ENCODE data around the gene LRRC36.

LRRC36 gene

DNA sequence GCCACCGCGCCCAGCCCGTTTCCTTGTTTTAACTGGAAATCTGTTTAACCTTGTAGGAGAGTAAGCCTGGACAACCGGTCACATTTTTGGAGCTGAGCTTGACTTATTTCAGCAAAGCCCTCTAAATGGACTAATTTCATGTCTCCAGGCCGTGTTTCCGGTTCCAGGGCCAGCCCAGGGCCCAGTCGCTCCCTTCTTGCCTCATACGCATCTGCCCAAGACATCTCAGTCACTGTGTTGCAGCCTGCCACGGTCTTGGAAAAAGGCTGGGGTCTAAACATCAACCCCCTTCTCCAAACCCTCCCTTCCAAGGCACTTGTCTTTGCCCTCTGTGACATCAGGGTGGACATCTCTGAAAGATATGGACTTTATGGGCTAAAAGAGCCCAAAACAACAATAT, 28.3 kb upstream of the LRRC36 start:
- Histone ChIP-seq H3K9ac (ENCODE audit: low read length) (no peak overlapping the region), H3K27ac (ENCODE audit: low read depth, low read length) (no peak overlapping the region), H2AFZ (ENCODE audit: low read depth, low read length, severe bottlenecking) (no peak overlapping the region), H3K4me2 (ENCODE audit: low read depth, low read length, poor library complexity, severe bottlenecking) (no peak overlapping the region), H3F3A (ENCODE audit: insufficient read depth) (no peaks in the 10 kb centered on the region), H3K79me2 (ENCODE audit: insufficient read depth, low read length) (no peaks in the 10 kb centered on the region), H3K9me2 (replicated peaks; ENCODE audit: insufficient read depth, low read length) (no peaks in the 10 kb centered on the region), H3K4me3 (ENCODE audit: insufficient read depth, low read length, poor library complexity, severe bottlenecking) (no peak overlapping the region), H3K27me3 (ENCODE audit: low read length) (no peaks in the 10 kb centered on the region), H3K9me3 (ENCODE audit: insufficient read depth, low read length) (no peaks in the 10 kb centered on the region), H4K20me1 (ENCODE audit: low read depth, low read length) (no peaks in the 10 kb centered on the region), H3K36me3 (ENCODE audit: low read length) (no peaks in the 10 kb centered on the region)
- TF ChIP-seq, protein P1, sequence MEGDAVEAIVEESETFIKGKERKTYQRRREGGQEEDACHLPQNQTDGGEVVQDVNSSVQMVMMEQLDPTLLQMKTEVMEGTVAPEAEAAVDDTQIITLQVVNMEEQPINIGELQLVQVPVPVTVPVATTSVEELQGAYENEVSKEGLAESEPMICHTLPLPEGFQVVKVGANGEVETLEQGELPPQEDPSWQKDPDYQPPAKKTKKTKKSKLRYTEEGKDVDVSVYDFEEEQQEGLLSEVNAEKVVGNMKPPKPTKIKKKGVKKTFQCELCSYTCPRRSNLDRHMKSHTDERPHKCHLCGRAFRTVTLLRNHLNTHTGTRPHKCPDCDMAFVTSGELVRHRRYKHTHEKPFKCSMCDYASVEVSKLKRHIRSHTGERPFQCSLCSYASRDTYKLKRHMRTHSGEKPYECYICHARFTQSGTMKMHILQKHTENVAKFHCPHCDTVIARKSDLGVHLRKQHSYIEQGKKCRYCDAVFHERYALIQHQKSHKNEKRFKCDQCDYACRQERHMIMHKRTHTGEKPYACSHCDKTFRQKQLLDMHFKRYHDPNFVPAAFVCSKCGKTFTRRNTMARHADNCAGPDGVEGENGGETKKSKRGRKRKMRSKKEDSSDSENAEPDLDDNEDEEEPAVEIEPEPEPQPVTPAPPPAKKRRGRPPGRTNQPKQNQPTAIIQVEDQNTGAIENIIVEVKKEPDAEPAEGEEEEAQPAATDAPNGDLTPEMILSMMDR (IDR thresholded peaks at IDR 0.05; ENCODE audit: insufficient read depth, low read length, poor library complexity, severe bottlenecking): no peak
- no peak for TF ChIP-seq EZH2phosphoT487 (conservative IDR thresholded peaks at IDR 0.05; ENCODE audit: low read length)

DNA sequence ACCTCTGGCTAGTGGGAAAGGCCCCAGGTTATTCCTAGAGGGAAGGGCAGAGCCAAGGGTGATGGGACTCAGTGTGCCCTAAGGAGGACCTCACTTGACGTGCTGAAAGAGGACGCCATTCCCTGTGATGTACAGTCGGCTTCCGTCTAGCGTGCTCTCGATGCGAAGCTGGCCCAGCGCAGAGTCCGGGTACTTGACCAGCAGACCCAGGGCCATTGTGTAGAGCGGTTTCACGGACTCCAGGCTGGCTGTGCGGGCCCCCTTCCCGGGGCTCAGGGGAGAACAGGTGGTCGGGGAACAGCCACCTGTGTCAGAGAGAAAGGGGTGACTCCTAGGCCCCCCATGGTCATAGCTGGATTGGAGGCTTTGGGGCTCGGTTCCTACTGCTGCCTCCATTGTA, 27.3 kb upstream of the LRRC36 start:
- H3K9ac ChIP-seq (ENCODE audit: low read length): no peak overlapping the region
- H3K4me2 ChIP-seq (ENCODE audit: low read depth, low read length, poor library complexity, severe bottlenecking): no peak overlapping the region
- H3F3A ChIP-seq (ENCODE audit: insufficient read depth): no peaks in the 10 kb centered on the region
- no peaks in the 10 kb centered on the region for H3K9me3 ChIP-seq (ENCODE audit: insufficient read depth, low read length)
- no peaks in the 10 kb centered on the region for H4K20me1 ChIP-seq (ENCODE audit: low read depth, low read length)
- H3K4me3 ChIP-seq (ENCODE audit: insufficient read depth, low read length, poor library complexity, severe bottlenecking): no peak overlapping the region
- no peaks in the 10 kb centered on the region for H3K27me3 ChIP-seq (ENCODE audit: low read length)
- no peaks in the 10 kb centered on the region for H3K79me2 ChIP-seq (ENCODE audit: insufficient read depth, low read length)
- H2AFZ ChIP-seq (ENCODE audit: low read depth, low read length, severe bottlenecking): no peak overlapping the region
- H3K27ac ChIP-seq (ENCODE audit: low read depth, low read length): no peak overlapping the region
- TF ChIP-seq, protein P1 (IDR thresholded peaks at IDR 0.05; ENCODE audit: insufficient read depth, low read length, poor library complexity, severe bottlenecking): no peak
- no peak for TF ChIP-seq EZH2phosphoT487 (conservative IDR thresholded peaks at IDR 0.05; ENCODE audit: low read length)
- H3K9me2 ChIP-seq (replicated peaks; ENCODE audit: insufficient read depth, low read length): no peaks in the 10 kb centered on the region
- H3K36me3 ChIP-seq (ENCODE audit: low read length): no peaks in the 10 kb centered on the region

DNA sequence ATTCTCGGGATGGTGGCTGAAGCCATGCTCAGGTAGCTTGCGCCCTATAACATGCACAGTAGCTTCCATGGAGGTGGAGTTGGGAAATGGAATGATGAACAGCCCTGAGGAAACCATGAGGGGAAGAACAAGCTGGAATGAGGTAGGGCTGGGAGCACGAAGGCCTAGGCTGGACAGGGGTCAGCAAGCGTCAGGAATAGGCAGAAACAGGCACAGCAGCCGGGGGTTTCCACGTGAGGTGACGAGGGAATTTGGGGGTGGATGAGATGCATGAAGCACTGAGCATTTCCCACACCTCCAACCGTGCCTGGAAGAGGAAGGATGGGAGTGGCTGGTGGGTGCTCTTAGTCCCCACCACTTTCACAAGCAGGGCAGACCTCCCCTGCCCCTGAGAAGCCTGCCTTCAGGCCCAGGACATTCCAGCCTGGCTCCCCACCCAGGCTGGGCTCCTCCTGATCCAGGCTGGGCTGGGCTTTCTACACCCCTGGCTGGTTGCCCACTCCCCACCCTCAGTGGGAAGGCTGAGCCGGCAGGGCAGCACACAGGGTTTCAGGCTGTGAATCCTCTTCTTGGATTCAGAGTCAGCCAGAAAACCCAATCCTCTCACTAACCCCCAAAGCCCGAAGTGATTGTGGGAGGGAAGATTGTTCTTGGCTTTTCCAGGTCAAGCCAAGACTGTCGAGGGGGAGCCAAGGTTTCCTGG, 25.4 kb upstream of the LRRC36 start:
- no peaks in the 10 kb centered on the region for H3F3A ChIP-seq (ENCODE audit: insufficient read depth)
- no peaks in the 10 kb centered on the region for H4K20me1 ChIP-seq (ENCODE audit: low read depth, low read length)
- no peaks in the 10 kb centered on the region for H3K79me2 ChIP-seq (ENCODE audit: insufficient read depth, low read length)
- H3K27me3 ChIP-seq (ENCODE audit: low read length): no peaks in the 10 kb centered on the region
- H3K27ac ChIP-seq (ENCODE audit: low read depth, low read length): no peak overlapping the region
- H3K4me2 ChIP-seq (ENCODE audit: low read depth, low read length, poor library complexity, severe bottlenecking): no peak overlapping the region
- H3K9ac ChIP-seq (ENCODE audit: low read length): no peak overlapping the region
- no peak overlapping the region for H2AFZ ChIP-seq (ENCODE audit: low read depth, low read length, severe bottlenecking)
- H3K36me3 ChIP-seq (ENCODE audit: low read length): no peaks in the 10 kb centered on the region
- no peak overlapping the region for H3K4me3 ChIP-seq (ENCODE audit: insufficient read depth, low read length, poor library complexity, severe bottlenecking)
- no peaks in the 10 kb centered on the region for H3K9me2 ChIP-seq (replicated peaks; ENCODE audit: insufficient read depth, low read length)
- no peaks in the 10 kb centered on the region for H3K9me3 ChIP-seq (ENCODE audit: insufficient read depth, low read length)
- TF ChIP-seq, protein P1 (IDR thresholded peaks at IDR 0.05; ENCODE audit: insufficient read depth, low read length, poor library complexity, severe bottlenecking): no peak
- no peak for TF ChIP-seq EZH2phosphoT487 (conservative IDR thresholded peaks at IDR 0.05; ENCODE audit: low read length)

All from SU-DHL-6 (cell line).